CD4-positive, alpha-beta T cell treated with Interleukin-6 at 100 ng/mL for 8 hours (primary cell): ENCODE measurements around the gene CCT7.
"Not testable (repeated sequence)": the region's sequence is repeated elsewhere in the genome, so short reads cannot be mapped to it uniquely, and the experiment has no call there.

Experiments
- DNase-seq: peaks from one replicate; pipeline ENCODE4 v3.0.0-alpha.2; 2020; ENCODE audit warnings: mixed read lengths, low spot score

CCT7 gene

GRCh38 chr2:73233932-73234832, at the start of gene CCT7:
TSS of gene CCT7 (plus strand) at chr2:73234308. CDS start at chr2:73234379, 71 bp downstream.
- DNase-seq, result peak; percentile 89

- DNase-seq, result no peak
Measured at GRCh38 chr2:73185965-73186364, 48.1 kb upstream of the CCT7 start.

GRCh38 chr2:73187549-73187948, 46.6 kb upstream of the CCT7 start:
- DNase-seq, result no peak

DNA sequence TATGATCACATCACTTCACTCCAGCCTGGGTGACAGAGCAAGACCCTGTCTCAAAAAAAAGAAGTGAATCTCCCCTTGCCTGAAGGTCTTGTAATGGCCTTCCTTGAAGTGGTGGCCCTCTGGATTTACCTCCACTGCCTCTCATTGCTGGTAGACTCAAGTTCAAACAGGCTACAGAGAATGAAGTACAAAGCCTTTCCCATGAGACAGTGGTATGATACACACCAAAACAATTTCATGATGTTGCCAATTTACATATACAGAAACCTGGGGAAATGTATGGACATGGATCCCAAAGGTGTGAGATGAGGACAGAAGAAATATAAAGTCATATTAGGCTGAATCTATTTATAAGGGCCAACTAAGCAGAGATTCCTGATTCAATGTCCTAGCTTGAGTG, 36.5 kb upstream of the CCT7 start:
- no peak for DNase-seq

- DNase-seq, result not testable (repeated sequence)
Measured at GRCh38 chr2:73200281-73200680, 33.8 kb upstream of the CCT7 start.

DNA sequence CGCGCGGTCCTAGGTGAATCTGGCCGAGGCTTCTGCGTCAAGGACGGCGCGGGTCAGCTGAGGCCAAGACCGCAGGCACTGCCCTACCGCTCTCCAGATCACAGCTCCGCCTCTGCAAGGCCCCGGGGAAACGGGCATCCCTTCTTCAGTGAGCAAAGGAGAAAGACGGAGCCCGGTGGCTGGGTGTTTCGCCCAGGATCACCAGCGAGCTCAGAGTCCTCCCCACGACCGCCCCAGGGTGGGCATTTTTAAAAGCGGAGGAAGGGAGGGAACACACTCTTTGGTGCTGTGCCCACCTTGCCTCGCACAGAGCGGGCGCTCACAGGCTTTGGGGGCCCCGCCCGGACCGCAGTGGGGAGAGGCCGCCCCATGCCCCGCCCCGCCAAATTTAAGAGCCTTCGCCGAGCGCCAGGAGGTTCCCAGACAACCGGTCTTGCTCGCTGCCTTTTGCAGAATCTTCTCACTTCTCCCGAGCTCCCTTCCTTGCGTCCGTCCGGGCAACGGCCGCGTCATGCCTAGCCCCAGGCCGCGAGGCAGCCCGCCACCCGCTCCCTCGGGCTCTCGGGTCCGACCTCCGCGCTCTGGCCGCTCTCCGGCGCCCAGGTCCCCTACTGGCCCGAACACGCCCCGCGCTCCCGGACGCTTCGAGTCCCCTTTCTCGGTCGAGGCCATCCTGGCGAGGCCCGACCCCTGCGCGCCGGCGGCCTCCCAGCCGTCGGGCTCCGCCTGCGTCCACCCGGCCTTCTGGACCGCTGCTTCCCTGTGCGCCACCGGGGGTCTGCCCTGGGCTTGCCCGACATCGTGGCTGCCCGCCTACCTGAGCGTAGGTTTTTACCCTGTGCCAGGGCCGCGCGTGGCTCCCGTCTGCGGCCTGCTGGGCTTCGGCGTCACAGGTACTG, 31.7 kb upstream of the CCT7 start, which contains the start of gene NOTO:
Gene NOTO (plus strand): TSS at position 419 of the 899 bp plus-strand sequence. CDS start 93 bp downstream, at position 512.
- no peak for DNase-seq

DNA sequence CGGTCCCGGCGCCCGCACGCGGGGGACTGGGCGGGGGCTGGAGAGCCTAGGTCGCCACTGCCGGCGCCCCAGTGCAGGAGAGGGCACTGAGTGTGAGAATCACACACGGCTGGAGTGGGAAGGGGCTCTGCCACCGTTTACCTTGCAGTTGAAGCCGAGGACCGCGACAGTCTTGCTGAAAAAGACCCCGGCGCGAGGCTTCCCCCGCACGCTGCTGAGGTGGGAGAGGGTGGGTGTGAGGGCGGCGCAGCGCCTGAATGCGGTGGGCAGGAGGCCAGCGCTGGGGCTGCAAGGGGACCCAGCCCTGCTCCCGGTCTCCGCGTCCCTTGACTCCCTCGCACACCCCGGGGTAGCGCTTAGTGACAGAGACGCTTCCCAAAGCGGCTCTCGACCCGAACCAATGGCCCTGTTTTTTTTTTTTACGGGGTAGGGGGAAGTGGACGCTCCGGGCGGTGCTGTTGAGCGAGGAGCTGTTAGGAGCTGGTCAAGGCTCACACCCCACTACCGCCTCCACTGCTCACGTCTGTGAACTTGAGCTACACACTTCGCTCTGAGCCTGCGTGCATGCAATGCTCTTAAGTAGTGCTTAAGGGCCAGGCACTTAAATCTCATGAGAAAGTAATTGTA, 30.9 kb upstream of the CCT7 start:
- DNase-seq, result no peak

- DNase-seq, result no peak
Measured at GRCh38 chr2:73205611-73206010, 28.5 kb upstream of the CCT7 start.

DNA sequence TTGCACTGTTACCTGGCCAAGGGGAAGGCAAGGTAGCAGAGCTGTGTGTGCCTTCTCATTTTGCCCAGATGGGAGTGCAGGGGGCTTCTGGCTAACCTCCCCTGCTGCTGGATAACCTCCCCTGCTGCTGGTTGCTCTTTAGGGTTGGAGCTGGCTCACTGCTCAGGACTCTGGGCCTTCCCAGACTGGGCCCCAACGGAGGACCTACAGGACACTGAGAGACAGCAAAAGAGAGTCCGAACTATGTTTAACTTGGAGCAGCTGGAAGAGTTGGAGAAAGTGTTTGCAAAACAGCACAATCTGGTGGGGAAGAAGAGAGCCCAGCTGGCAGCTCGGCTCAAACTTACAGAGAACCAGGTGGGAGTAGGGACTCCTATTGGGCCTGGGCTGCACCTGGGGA, 25.9 kb upstream of the CCT7 start:
- DNase-seq, result no peak

DNA sequence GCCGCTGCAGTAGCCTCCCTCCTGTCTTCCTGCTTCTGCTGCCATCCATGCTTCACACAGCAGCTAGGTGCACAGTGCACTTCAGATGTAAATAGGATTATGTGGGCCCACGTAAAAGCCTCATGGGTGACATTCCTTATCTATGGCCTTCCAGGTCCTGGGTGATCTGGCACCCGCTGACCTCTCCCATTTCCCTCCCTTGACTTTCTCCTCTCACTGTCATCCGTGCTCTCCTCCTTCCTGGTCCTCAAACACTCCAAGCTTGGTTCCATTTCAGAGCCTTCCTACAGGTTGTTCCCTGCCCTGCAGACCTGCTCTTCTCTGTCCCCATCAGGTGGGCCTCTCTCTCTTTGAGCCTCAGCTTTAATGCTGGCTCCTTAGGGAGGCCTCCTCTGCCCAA, 24.1 kb upstream of the CCT7 start:
- no peak for DNase-seq

GRCh38 chr2:73210696-73211095, 23.4 kb upstream of the CCT7 start:
- no peak for DNase-seq

GRCh38 chr2:73212098-73212447, 22.0 kb upstream of the CCT7 start:
- DNase-seq, result no peak

DNA sequence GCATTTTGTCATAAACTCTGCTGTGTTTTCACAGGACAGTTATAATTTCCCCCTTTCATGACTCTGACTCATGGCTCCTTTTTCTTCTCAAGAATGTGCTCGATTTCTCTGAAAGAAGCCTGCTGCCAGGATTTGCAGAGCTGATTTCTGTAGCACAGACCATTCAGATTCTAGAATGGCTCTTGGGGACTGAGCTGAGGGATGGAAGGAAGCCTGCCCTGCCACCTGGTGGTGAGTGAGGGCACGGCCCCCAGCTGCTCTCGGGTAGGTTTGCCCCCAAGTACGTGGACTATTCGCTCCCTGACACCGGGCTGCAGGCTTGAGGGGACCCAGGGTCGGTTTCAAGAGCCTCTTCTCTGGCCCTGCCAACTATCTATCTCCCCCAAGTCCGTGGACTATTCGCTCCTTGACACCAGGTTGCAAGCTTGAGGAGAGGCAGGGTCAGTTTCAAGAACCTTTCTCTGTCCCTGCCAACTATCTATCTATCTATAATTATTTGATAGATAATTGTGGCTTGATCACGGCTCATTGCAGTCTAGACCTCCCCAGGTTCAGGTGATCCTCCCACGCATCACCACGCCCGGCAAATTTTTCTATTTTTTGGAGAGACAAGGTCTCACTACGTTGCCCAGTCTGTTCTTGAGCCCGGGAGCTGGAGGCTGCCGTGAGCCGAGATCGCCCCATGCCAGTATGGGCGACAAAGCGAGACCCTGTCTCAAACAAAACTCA, 21.5 kb upstream of the CCT7 start:
- DNase-seq, result peak; percentile 69

DNA sequence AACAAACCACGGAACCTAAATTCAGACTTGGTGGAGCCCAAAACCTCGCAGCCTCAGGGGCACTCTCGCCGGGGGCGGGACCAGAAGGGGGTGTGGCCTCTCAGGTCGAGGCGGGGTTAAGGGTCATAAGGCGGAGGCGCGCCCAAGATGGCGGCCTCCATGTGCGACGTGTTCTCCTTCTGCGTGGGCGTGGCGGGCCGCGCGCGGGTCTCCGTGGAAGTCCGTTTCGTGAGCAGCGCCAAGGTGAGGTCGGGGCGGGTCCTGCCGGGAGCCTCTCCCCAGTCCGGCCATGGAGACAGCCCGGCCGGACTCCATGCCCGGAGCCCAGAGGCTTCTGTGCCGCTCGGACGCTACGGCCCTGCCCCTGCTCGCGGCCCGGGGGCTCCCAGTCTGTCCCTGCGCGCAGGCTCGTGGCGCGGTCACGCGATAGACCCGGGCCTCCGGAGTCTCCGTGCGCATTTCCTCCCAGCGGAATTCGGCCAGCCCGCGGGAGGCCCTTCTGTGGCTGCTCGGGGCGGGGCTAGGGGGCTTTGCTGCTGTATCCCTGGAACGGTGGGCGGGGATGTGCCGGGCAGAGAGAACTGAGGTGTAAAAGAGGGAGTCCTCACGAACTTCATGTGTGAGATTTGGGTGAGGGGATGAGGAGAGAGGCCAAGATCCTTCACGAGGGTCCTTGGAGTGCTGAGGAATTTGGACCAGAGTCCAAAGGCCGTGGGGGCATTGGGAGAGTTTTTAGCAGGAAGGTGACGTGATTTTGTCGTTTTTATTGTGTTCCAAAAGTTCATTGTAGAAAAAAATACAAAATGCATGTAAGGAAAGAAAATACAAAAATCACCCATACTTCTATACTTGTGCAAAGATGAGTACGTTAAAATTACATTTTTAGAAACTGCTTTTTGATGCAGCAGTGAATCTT, 19.7 kb upstream of the CCT7 start, which contains the start of gene SMYD5:
Gene SMYD5 (plus strand): TSS at position 126 of the 916 bp plus-strand sequence. CDS start 22 bp downstream, at position 148.
- peak; percentile 89 for DNase-seq

DNA sequence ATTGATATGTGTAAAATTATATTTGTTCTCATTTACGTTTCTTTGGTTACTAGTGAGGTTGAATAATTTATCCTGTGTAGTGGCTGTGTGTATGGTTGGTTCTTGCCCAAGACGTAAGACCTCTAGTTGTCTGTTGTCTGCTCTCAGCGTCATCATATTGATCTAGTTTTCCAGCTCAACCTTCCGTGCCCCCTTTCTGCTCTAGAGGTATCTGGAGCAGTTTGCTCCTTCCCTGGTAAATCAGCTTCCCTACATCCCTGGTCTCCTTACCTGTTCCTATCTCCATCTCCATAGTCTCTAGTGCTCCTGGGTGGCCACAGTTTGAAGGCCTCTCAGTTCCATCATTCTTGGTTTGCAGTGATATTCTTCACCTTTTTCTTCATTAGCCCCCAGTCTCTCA, 18.9 kb upstream of the CCT7 start:
- DNase-seq, result no peak

DNA sequence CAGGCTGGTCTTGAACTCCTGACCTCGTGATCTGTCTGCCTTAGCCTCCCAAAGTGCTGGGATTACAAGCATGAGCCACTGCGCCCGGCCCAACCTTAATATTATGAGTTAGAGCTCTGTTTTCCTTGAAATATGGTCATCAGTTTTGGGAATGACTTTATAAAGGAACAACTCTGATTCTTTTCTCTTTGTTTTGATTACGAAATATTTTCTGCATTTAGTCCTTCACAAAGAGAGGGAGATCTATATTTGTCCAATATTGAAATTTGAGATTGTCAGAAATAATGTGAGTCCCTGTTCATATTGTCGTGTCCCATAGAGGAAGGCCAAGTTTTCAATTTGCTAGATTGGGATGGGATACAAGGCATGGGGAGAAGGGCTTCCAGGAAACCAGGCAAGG, 16.9 kb upstream of the CCT7 start:
- DNase-seq, result no peak

GRCh38 chr2:73217826-73218225, 16.3 kb upstream of the CCT7 start:
- no peak for DNase-seq

GRCh38 chr2:73218298-73218697, 15.8 kb upstream of the CCT7 start:
- no peak for DNase-seq

DNA sequence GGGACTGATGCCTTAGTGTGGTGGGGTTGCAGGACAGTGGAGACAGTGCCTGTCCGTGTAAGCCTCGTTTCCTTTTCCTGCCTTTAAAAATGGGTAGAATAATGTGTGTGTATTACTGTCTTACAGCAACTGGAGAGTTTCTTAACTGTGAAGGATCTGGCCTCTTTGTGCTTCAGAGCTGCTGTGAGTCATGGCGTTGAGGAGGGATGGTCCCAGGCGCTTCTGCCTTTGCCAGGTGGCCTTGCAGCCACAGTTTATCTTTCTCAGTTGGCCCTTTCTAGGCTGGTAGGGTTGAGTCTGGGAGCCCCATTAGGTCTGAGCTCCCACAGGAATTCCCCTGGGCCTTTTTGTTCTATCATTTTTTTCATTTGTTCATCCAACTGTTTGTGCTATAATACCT, 10.3 kb upstream of the CCT7 start:
- no peak for DNase-seq
